ENCODE data around the gene ACACA.

ACACA gene

GRCh38 chr17:37123941-37124820 is 282.5 kb downstream of the ACACA start:
- DNase-seq = no peak

- no peak for DNase-seq
Observed at GRCh38 chr17:37123386-37123785, 283.2 kb downstream of the ACACA start.

GRCh38 chr17:37121616-37122015 is 285.0 kb downstream of the ACACA start:
- no peak for DNase-seq

GRCh38 chr17:37118366-37119137 is 288.1 kb downstream of the ACACA start:
- DNase-seq = no peak

GRCh38 chr17:37117373-37118142 is 289.1 kb downstream of the ACACA start:
- no peak for DNase-seq

GRCh38 chr17:37116671-37117185 is 289.9 kb downstream of the ACACA start:
- no peak for DNase-seq

GRCh38 chr17:37111329-37111728 is 295.3 kb downstream of the ACACA start:
- no peak for DNase-seq

GRCh38 chr17:37110746-37111145 is 295.9 kb downstream of the ACACA start:
- DNase-seq = no peak

GRCh38 chr17:37109731-37110710 is 296.6 kb downstream of the ACACA start:
- no peak for DNase-seq

GRCh38 chr17:37109106-37109505 is 297.5 kb downstream of the ACACA start:
- no peak for DNase-seq

GRCh38 chr17:37107406-37108083 is 299.1 kb downstream of the ACACA start:
- no peak for DNase-seq

GRCh38 chr17:37106049-37106448 is 300.6 kb downstream of the ACACA start:
- no peak for DNase-seq

- DNase-seq = no peak
Observed at GRCh38 chr17:37103231-37103630, 303.4 kb downstream of the ACACA start.

GRCh38 chr17:37101306-37101705 is 305.3 kb downstream of the ACACA start:
- DNase-seq = no peak

- no peak for DNase-seq
Observed at GRCh38 chr17:37100231-37100630, 306.4 kb downstream of the ACACA start.

GRCh38 chr17:37098910-37099664 is 307.5 kb downstream of the ACACA start:
- DNase-seq = no peak

- no peak for DNase-seq
Observed at GRCh38 chr17:37098152-37098551, 308.5 kb downstream of the ACACA start.

- DNase-seq = no peak
Observed at GRCh38 chr17:37097154-37097553, 309.5 kb downstream of the ACACA start.

- DNase-seq = no peak
Observed at GRCh38 chr17:37096071-37096470, 310.6 kb downstream of the ACACA start.

- DNase-seq = no peak
Observed at GRCh38 chr17:37094391-37094790, 312.2 kb downstream of the ACACA start.

Data from activated CD4-positive, alpha-beta T cell treated with anti-CD3 and anti-CD28 coated beads, Interleukin-2, amount 50 U/mL, for 4 hours (primary cell).